GM19463 (cell line): ENCODE data around the gene SLC17A1.
"Not testable (repeated sequence)": the region's sequence is repeated elsewhere in the genome, so short reads cannot be mapped to it uniquely, and the experiment has no call there.

ENCODE experiments used
- ATAC-seq: cut with Tn5 transposase; IDR thresholded peaks from one replicate; pipeline ENCODE4 v1.9.1; 2021; ENCODE audit warnings: mild to moderate bottlenecking, moderate library complexity; ENCODE audit not compliant: unreplicated experiment

SLC17A1 gene

DNA sequence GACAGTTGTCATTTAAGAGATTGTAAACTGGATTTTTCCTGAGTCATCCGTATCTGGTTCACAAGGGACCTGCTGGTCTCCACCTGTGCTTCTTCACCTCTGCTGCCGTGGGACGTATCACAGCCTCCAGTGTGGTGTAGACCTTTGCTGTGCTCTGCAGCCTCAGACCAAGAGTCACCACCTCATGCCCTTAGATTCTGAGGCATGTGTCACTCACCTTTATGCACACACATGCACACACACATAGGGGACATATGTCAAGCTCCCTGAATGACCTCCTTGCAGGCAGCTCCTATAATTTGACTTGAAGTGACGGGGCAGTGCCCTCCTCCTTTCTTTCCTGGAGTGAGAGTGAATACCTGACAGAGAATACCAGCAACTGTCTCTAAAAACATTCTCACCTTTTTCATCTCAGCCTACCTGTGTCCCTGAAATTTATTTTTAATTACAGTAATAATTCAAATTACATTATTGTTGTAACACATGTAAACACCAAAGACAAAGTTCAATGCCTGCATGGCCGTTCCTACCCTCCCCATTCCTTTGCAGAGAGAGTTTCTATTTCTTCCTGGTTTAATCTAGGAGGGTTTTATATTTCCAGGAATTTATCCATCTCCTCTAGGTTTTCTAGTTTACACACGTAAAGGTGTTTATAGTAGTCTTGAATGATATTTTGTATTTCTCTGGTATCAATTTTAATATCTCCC is 73.8 kb downstream of the SLC17A1 start:
- ATAC-seq = no peak

DNA sequence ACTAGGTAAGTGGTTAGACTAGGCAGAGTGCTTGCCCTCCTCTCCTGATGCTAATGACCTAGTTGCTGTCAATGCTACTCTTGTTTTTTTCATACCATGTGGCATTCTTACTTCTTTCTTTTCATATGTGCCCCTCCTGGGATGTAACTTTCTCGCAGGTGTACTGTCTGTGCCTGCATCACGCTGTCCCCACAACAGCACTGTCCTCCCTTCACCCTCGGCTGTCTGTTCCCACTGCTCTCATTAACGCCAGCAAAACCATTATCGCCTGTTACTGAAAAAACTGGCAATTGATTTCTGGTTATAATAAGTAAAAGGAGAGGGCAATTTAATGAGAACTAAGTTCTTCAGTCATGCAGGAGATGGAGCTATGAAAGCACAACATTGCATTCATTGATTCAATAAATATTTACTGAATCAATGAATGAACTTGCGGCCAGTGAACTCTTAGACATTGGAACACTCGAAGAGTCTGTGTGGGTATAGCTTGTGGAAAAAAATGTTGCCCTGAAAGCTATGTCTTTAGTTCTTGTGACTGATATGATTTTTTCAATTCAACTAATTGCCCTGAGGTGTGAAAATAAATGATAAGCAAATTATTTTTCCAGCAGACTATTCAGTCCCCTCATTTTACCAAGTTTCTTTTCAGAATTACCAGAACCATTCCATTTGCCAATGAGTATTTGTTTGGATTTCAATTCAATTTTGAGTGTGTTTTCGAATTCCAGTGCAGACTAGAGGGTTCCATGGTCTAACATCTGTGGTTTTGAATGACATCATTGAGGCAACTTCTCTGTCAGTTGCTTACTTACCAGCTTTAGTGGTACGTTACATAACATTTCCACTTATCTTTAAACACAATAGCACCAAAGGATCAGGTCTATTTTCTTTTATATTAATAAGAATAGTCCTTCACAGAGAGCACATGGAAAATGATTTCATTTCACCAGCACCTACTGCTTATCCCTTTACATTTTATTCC is 75.2 kb downstream of the SLC17A1 start:
- ATAC-seq = no peak

- ATAC-seq = no peak
Measured at GRCh38 chr6:25755483-25755882, 76.4 kb downstream of the SLC17A1 start.

- no peak for ATAC-seq
Measured at GRCh38 chr6:25754535-25754934, 77.3 kb downstream of the SLC17A1 start, which contains the start of gene SLC17A4. Gene SLC17A4 (plus strand): TSS chr6:25754742. CDS start chr6:25761963, 7,221 bp downstream.

- no peak for ATAC-seq
Measured at GRCh38 chr6:25753079-25753478, 78.8 kb downstream of the SLC17A1 start.

GRCh38 chr6:25750906-25751305 is 80.9 kb downstream of the SLC17A1 start:
- no peak for ATAC-seq

DNA sequence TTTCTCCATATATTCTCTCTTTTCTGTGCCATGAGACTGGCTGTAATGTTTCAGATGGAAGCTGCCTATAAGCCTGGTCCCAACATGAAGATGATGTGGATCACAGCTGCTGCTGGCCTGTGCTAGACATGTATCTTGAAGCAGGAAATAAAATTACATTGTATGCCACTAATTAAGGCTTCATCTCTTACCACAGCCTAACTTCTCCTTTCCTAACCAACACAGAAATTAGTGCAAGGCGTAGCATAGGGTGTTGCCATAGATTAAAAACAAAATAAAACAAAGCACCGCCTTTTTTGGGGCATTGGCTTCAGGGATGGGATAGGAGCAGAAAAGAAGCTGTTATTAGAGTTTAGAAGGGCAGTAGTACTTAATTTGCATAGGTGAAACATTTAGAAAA is 82.0 kb downstream of the SLC17A1 start:
- ATAC-seq = no peak

- ATAC-seq = not testable (repeated sequence)
Measured at GRCh38 chr6:25748601-25749517, 83.0 kb downstream of the SLC17A1 start.

DNA sequence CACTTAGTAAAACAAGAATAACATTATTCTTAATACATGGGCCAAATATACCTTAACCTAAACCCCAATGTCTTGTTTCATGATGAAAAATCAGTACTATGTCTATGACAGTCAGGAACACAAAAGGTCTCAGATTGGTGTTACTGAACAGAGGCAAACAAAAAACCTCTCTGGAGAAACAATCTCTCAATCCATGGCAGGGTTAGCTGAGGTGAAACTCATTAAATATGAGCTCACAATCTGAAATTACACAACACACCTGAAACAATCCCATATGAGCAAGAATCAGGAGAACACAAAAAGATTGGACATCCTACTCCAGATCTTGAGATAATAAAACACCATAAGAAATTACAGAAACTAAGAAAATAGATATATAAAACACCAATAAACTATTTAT is 83.8 kb downstream of the SLC17A1 start:
- ATAC-seq = no peak

- no peak for ATAC-seq
Measured at GRCh38 chr6:25747477-25747876, 84.4 kb downstream of the SLC17A1 start.

DNA sequence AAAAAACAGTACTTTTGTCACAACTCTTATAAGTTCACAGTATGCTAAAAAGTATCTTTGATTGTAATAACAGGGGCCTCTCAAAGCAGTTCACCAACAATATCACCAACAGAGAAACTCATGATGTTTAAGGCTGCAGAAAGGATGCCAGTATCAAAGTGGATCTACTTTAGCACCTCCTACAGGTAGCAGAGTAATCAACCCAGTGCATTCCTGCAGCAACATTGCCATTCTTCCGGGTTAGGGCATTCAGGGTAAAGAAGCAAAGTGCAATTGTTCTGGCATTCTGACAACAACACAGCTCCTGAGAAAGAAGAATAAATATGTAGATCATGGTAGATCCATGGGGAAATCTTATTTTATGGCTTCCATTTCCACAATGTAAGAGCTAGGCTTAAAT is 84.9 kb downstream of the SLC17A1 start:
- ATAC-seq = no peak

- ATAC-seq = no peak
Measured at GRCh38 chr6:25745836-25746235, 86.0 kb downstream of the SLC17A1 start.

DNA sequence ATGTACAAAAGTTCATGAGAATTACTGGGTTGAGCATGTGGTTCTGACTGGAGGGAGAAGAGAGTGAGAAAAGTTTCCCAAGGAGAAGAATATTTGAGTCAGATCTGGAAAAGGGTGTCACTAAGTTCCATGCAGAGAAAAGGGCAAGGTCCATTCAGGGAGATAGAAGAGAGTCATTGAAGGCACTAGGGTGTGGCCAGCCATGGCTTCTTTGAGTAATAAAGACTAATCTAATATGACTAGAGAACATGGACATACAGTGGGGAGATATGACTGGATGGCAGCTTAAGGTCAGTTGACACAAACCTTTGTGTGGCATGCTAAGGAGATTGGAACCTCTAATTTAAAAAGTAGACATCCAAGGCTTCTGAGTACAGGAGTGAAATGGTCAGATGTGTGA is 88.0 kb downstream of the SLC17A1 start:
- ATAC-seq = peak; percentile 73

DNA sequence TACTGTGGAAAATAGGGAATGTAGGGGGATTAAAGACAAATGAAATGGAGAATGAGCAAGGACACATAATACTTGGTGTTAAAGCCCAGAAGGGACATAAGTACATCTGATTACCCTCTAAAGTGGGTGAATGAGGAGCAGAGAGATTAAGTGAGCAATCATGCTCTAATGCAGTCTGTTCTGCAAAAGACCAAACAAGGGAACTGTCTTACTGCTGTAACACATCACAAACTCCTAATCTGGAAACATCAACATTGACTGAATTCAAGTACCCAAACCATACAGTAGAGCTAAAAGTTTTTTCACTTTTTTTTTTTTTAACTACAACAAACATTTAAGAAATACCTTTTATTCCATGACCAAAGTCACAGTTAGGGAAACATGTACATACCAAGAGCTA is 96.6 kb downstream of the SLC17A1 start:
- ATAC-seq = no peak
